IPS DF 4.7 (cell line): Measurements from ENCODE around the gene TBXA2R.
"Not testable (repeated sequence)": the region's sequence is repeated elsewhere in the genome, so short reads cannot be mapped to it uniquely, and the experiment has no call there.

Source experiments
- DNase-seq: peaks from one replicate; pipeline ENCODE4 v3.0.0-alpha.2; 2013; ENCODE audit warnings: low spot score; ENCODE audit errors: extremely low read depth

TBXA2R gene

DNA sequence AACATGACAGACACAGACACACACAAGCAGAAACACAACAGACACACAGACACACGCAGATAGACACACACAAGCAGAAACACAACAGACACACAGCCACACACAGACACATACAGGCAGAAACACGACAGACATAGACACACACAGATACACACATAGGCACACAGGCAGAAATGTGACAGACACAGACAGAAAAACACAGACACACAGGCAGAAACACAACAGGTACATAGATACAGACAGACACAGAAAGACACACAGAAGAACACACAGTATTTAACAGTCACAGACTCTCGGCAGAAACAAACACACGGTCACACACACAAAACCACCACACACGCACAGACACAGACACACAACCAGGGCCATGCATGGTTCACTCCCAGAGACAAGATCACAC lies 905 bp downstream of the TBXA2R start:
- DNase-seq, result no peak

DNA sequence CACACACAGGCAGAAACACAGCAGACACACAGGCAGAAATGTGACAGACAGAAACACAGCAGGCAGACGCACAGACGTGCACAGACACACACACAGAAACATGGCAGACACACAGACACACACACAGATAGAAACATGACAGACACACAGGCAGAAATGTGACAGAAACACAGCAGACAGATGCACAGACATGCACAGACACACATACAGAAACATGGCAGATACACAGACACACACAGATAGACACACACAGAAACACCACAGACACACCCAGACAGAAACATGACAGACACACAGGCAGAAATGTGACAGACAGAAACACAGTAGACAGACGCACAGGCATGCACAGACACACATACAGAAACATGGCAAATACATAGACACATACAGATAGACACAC lies 1.3 kb downstream of the TBXA2R start:
- DNase-seq, result no peak

DNA sequence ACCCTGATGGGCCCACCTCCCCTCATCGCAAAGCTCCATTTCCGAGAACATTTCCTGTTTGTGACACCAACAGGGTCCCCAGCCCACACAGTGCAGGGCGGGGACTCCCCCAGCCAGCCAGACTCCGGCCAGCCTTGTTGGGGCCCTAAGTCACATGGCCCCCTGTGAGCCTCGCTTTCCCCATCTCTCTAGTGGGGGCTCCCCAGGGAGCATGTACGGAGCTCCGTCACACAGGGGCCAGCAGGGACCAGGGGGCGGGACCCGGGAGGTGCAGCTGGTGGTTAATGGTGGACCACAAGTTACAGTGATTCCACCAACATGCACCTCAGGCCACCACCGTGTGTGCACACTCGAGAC lies 1.7 kb downstream of the TBXA2R start:
- DNase-seq, result no peak

DNA sequence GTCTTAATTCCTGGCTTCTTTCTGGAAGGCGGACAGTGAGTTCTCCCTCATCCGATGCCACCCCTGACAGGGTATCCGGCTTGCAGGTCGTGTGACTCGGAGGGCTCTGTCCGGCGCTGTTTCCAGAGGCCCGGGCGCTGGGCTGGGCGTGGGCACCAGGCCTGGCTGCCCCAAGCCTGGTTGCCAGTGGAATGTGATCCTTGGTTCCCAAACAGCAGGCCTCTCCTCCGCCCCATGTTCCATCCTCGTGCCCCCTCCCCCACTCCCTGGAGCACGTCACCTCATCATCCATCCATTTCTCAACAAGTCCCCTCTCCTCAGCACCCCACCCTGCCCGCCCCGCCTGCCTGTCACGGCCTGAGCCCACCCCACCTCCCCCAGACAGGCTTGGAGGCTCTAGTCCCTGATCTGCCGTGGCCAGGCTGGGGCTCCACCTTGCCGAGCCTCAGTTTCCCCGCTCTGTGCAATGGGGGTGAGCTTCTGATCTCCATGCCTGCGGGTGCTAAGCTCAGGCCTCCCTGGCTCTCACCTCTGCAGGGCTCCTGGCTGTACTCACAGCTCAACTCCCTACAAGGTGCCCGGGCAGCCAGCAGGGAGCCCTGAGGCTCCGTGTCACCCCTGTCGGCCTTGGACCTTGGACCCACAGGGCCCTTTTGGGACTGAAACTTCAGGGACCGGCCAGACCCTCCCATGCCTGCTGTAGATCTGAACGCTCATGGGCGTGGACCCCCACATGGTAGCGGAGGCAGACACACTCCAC lies 2.3 kb downstream of the TBXA2R start:
- no peak for DNase-seq

DNA sequence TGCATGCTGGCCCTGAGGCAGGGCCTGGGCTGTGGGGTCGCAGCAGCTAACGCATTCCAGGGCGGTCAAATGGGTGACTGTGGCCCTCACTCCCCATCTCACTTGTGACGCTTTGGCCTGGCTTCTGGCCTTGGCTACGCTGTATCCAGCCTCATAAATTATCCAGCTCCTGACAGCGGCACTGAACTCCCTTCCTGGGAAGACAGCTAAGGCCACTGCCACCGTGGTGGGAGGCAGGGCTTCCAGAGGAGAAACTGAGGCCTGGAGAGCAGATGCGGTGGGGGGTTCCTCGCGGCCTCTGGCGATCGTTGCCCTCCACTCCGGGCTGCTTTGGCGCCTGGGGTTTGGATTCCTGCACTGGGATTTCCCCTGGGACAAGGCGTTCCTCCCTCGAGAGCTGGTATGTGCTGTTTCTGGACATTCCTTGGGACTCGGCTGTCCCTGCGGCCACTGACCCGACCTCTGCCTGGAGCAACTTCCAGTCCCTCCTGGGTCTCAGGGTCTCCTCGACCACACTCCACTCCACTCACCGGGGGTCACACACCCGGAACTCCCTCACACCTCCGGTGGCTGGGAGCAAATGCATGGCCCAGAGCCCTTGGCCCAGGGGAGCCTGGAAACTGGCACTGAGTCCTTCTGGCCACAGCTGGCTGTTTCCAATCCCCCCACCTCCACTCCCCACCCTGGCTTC lies 3.4 kb downstream of the TBXA2R start:
- DNase-seq, result no peak

DNA sequence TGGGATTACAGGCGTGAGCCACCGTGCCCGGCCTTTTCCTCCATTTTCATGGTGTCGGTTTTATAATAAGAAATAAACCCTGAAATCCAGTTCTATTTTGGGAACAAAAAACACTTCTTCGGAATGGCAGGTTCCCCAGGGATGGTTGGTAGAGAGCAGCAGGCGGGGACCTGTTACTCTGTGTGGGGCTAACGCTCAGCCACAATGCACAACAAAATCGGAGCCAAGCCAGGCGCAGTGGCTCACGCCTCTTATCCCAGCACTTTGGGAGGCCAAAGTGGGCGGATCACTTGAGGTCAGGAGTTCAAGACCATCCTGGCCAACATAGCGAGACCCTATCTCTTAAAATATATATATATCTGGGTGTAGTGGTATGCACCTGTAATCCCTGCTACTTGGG lies 5.7 kb downstream of the TBXA2R start:
- DNase-seq, result no peak

DNA sequence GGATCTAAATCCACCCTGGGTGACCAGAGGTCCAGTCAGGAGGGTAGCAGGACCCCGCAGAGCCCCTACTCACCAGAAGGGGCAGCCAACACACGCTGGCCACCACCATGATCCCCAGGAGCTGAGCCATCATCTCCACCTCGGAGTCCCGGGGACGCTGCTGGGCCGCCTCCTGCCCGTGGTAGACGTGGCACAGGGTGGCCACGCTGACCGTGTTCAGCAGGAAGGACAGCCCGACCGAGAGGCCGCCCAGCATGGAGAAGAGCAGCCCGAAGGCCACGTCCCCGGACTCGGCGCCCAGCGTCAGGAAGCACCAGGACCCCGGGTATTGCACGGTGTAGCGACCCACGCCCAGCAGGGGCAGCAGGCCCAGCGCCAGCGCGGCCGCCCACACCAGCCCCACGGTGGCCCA lies 6.9 kb downstream of the TBXA2R start:
- DNase-seq, result no peak

DNA sequence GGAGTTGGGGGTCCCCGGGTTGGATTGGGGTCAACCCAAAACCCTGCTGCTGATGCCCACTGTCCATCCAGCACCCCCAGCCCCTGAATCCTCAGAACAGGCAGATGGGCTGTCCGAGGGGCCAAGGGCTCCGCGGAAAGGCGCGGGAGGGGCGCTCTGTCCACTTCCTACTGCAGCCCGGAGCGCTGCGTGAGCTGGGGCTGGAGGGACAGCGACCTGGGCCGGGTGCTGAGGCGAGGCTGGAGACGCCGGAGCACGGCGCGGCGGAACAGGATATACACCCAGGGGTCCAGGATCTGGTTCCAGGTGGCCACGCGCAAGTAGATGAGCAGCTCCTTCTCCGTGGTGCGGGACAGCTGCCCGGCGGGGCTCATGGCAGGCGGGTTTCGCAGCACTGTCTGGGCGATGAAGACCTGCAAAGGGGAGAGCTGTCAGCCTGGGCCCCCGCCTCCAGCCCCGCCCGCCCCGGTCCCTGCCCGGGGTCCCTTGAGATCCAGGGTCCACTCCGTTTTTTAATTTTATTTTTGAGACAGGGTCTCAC lies 11.1 kb downstream of the TBXA2R start:
- DNase-seq, result no peak

DNA sequence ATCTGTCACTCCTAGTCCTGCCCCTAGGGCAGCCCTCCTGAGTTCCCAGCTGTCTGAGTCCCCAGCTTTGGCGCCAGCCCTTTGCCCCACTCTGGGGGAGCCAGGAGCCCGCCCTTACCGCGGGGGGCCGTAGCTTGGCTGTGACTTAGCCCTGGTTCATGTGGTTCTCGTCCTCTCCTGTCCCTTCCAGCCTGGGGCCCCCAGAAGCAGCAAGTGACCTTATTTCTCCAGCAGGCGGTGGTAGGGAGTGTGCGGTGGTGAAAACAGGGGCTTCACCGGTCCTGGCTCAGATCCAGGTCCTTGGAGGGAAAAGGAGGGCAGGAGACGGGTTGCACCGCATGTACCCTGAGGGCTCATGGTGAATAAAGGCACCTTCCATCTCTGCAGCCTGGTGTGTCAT lies 13.5 kb downstream of the TBXA2R start:
- no peak for DNase-seq

DNA sequence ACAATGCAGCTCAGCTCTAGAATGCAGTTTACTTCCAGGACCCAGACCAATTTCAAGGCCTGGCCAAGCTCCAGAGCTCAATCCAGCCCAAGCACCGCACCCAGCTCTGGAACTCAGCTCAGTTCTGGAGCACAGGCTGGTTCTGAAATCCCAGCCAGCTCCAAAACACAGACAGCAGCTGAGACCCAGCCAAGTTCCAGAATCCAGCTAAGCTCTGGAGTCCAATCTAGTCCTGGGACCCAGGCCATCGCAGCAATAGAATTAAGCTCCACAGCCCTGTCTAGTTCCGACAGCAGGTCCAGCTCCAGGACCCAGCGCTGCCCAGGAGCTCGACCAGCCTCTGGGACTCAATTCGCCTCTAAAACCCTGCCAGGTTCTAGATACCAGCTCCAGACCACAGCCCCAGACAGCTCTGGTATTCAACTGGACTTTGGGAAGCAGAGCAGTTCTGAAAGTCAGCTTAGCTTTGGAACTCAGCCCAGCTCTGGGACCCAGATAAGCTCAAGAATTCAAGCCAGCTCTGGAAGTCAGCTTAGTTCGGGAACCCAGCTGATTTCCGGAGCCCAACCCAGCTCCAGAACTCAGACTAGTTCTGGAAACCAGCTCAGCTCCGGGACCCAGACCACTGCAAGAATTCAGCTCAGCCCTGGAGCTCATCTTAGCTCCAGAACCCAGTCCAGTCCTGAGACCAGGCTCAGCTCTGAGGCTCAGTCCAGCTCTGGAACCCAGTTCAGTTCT lies 14.6 kb downstream of the TBXA2R start:
- no peak for DNase-seq

DNA sequence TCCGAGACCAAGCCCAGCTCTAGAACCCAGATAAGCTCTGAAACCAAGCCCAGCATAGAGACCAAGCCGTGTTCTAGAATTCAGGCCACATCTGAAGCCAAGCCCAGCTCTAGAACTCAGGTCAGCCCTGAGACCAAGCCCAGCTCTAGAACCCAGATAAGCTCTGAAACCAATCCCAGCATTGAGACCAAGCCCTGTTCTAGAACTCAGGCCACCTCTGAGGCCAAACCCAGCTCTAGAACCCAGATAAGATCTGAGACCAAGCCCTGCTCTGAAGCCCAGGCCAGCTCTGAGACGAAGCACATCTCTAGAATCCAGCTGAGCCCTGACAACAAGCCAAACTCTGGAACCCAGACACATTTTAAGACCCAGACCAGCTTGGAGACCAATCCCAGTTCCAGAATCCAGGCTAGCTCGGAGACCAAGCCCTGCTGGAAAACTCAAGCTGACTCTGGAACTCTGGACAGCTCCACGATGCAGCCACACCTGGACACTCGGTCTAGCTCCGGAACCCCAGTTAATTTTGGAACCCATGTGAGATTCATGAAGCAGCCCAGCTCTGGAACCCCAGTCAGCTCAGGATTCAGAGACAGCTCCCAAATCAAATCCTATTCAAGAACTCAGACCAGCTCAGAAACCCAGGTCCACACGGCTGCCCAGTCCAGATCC lies 15.6 kb downstream of the TBXA2R start:
- no peak for DNase-seq

DNA sequence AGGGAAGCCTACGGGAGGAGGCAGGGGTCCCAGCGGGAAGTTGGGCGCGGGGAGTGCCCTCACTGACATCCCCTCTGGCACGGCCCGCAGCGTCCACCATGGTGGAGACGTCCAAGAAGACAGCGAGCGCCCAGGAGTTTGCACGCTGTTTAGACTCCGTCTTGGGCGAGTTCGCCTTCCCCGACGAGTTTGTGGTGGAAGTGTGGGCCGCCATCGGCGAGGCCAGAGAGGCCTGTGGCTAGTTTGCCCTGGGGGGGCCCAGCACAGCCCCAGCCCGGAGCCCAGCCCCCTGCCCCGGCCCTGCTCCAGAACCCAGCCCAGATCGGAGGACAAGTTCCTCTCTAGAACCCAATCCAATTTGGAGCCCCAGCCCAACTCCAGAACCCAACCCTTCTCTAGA lies 16.7 kb downstream of the TBXA2R start:
- DNase-seq, result no peak

DNA sequence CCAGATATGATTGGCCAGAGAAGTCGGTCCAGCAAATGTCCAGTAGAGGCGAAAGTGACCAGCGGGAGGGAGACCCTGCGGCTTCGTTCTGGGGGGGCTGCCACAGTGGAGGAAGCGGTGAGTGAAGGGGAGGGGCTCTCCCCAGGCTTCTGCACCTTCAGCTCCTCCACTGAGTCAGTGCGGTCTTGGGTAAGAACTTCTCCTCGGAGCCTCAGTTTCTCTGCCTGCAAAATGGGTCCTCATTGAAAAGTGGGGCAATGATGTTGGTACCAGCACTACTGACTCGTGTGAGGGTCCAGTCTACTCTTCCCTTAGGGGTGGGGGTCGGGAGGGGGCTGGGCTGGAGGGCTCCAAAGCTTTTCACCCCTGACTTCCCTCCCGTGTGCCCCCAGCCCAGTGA lies 17.2 kb downstream of the TBXA2R start:
- DNase-seq, result no peak

DNA sequence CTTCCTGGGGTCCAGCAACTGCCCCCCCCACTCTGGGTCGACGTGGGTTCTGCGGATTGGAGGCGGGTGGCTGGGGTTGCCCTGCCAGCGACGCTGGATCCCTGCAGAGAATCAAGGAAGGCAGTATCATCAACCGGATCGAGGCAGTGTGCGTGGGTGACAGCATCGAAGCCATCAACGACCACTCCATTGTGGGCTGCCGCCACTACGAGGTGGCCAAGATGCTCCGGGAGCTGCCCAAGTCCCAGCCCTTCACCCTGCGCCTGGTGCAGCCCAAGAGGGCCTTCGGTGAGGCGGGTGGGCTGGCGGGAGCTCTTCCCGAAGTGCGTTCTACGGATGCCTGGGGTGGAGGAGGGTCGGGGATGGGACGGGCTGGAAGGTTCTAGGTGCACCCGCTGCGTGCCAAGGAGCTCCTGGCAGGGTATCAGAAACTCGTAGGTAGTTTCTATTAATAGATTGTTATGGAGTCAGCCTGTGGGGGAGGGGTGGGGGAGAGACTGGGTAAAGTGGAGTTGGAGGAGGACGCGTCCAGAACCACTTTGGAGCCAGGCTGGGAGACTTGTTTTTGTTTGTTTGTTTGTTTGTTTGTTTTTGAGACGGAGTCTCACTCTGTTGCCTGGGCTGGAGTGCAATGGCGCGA lies 19.8 kb downstream of the TBXA2R start:
- DNase-seq, result no peak

DNA sequence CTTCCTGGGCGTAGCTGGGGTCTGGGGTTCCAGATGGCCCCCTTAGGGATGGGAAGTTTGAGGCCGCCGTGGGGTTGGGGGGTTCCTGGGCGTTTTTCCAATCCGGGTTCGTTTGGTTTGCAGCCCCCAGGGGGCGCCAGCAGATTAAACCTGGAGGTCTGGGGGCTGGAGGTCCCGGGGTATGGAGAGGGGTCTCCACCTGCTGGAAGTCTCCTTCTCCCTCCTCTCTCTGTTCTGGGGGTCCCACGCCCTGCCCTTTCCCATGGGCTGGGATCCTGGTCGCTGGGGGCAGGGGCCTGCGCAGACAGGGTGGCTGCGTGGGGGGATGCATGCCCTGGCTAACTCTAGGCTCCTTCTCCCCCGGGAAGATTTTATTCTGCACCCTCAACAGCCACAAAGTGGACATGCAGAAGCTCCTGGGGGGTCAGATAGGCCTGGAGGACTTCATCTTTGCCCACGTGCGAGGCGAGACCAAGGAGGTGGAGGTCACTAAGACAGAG lies 20.5 kb downstream of the TBXA2R start:
- no peak for DNase-seq

DNA sequence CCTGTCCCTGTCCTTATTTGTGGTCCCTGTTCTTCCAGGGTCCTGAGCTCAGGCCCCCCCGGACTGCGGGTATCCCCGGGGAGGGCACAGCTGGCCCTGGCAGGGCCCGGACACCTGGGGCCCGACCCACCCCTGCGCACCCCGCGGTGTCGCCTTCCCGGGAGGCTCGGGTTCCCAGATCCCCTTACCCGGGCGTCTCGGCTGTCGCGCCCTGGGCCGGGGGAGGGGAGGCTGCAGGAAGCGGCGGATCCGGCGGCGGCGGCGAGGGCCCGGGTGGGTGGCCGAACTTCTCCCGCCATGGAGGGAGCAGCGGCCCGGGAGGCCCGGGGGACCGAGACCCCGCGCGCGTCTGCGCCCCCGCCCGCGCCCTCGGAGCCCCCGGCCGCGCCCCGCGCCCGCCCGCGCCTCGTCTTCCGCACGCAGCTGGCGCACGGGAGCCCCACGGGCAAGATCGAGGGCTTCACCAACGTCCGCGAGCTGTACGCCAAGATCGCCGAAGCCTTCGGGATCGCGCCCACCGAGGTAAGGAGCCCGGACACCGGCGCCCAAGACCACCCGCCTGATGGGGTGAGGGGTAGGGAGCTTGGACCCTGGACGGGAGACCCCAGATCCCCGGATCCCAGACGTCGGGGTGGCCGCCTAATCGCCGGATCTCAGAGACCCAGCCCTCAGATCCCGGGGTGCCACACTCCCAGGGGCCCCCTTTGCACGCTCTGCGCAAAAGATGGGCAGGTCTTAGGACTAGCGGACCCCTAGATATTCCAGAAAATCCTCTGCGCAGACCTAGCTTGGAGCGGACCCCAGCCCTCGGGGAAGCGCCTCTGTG lies 21.2 kb downstream of the TBXA2R start, which contains the start of gene GIPC3:
TSS of gene GIPC3 (plus strand) at position 178 of the 826 bp plus-strand sequence. CDS start at position 298, 120 bp downstream.
- DNase-seq, result no peak

DNA sequence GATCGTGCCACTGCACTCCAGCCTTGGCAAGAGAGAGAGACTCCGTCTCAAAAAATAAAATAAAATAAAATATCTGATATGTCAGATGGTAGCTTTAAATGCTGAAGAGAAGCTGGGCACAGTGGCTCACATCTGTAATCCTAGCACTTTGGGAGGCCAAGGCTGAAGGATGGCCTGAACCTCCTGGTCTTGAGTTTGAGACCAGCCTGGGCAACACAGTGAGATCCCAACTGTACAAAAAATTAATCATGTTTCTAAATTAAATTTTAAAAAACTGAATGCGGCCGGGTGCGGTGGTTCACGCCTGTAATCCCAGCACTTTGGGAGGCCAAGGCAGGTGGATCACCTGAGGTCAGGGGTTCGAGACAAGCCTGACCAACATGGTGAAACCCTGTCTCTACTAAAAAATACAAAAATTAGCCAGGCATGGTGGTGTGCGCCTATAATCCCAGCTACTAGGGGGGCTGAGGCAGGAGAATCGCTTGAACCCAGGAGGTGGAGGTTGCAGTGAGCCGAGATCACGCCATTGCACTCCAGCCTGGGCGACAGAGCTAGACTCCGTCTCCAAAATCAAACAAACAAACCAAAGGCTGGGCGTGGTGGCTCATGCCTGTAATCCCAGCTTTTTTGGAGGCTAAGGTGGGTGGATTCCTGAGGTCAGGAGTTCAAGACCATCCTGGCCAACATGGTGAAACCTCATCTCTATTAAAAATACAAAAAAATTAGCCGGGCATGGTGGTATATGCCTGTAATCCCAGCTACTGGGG lies 22.5 kb downstream of the TBXA2R start:
- not testable (repeated sequence) for DNase-seq

DNA sequence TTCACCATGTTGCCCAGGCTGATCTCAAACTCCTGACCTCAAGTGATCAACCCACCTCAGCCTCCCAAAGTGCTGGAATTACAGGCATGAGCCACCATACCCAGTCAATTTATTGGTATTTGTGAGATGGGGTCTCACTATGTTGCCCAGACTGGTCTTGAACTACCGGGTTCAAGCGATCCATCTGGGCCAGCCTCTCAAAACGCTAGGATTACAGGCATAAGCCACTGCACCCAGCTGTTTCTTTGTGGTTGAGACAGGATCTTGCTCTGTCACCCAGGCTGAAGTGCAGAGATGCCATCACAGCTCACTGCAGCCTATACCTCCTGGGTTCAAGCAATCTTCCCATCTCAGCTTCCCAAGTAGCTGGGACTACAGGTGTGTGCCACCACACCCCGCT lies 24.9 kb downstream of the TBXA2R start:
- DNase-seq, result not testable (repeated sequence)
